Smooth muscle cell (in vitro differentiated cells): ENCODE results near the gene YLPM1. TPM values are rescaled to one million over a fixed set of nuclear protein-coding genes. Genes with fewer than 3 reads are reported as not detected.

Experiments used
- DNase-seq: peaks from one replicate; lab custom pipeline; 2025; ENCODE audit not compliant: unreplicated experiment; lab: John Stamatoyannopoulos, UW
- H2AFZ ChIP-seq: fragments of 200-600 bp; sonication (generic); 2 replicates; pipeline ENCODE4 v1.6.0; 2016; ENCODE audit warnings: antibody characterized with exemption, low read depth, mild to moderate bottlenecking
- H3F3A ChIP-seq: fragments of 200-600 bp; sonication (generic); 2 replicates; pipeline ENCODE4 v1.6.0; 2017; ENCODE audit warnings: antibody characterized with exemption, low read depth
- H3K27ac ChIP-seq: fragments of 200-600 bp; sonication (generic); 2 replicates; pipeline ENCODE4 v1.5.1; 2016; ENCODE audit warnings: low read depth, mild to moderate bottlenecking
- H3K27me3 ChIP-seq: fragments of 200-600 bp; sonication (generic); 2 replicates; pipeline ENCODE4 v1.6.1; 2016; ENCODE audit warnings: low read depth, mild to moderate bottlenecking
- H3K36me3 ChIP-seq: fragments of 200-600 bp; sonication (generic); 2 replicates; pipeline ENCODE4 v1.5.1; 2016; ENCODE audit warnings: low read depth
- H3K4me1 ChIP-seq: fragments of 200-600 bp; sonication (generic); 2 replicates; pipeline ENCODE4 v1.5.1; 2016; ENCODE audit warnings: low read depth
- H3K4me2 ChIP-seq: fragments of 200-600 bp; sonication (generic); 2 replicates; pipeline ENCODE4 v1.6.0; 2016; ENCODE audit warnings: mild to moderate bottlenecking
- H3K4me3 ChIP-seq: fragments of 200-600 bp; sonication (generic); 2 replicates; pipeline ENCODE4 v1.5.1; 2016; ENCODE audit warnings: mild to moderate bottlenecking
- H3K79me2 ChIP-seq: fragments of 200-600 bp; sonication (generic); 2 replicates; pipeline ENCODE4 v1.6.0; 2016; ENCODE audit warnings: low read depth, mild to moderate bottlenecking
- H3K9ac ChIP-seq: fragments of 200-600 bp; sonication (generic); 2 replicates; pipeline ENCODE4 v1.6.0; 2016; ENCODE audit warnings: low read depth
- H3K9me3 ChIP-seq: fragments of 200-600 bp; sonication (generic); replicated peaks from 2 replicates; pipeline ENCODE4 v1.5.1; 2016; ENCODE audit warnings: low read depth
- H4K20me1 ChIP-seq: fragments of 200-600 bp; sonication (generic); 2 replicates; pipeline ENCODE4 v1.6.0; 2016; ENCODE audit warnings: low read depth
- WGBS: methylation state at CpG from one replicate; pipeline ENCODE4 v1.1.7; 2016; ENCODE audit warnings: low lambda C conversion rate; 5-methylcytosine and 5-hydroxymethylcytosine counted together
- polyA plus RNA-seq: library from polyadenylated mRNA; unstranded; fragments of >200 nt; fragmentation: Nextera tagmentation; extraction: Ambion mirVana; gene quantifications from 2 replicates; pipeline ENCODE4 v1.2.1, GENCODE V29; 2016
- total RNA-seq: library from RNA; depleted of rRNA; stranded (reverse); fragments of >200 nt; gene quantifications from 2 replicates; pipeline ENCODE4 v1.2.3, GENCODE V29; 2014
- TF ChIP-seq, protein P1 (sequence below): fragments of 200-600 bp; sonication (generic); IDR thresholded peaks from 2 replicates; pipeline ENCODE4 v1.5.1; 2017; ENCODE audit warnings: borderline replicate concordance, mild to moderate bottlenecking, antibody characterized with exemption; ENCODE audit not compliant: insufficient read depth, poor library complexity, severe bottlenecking

YLPM1 gene
- total and polyA plus RNA-seq, 2 experiments from 2014 or later: 15.5 to 29.7 TPM

DNA sequence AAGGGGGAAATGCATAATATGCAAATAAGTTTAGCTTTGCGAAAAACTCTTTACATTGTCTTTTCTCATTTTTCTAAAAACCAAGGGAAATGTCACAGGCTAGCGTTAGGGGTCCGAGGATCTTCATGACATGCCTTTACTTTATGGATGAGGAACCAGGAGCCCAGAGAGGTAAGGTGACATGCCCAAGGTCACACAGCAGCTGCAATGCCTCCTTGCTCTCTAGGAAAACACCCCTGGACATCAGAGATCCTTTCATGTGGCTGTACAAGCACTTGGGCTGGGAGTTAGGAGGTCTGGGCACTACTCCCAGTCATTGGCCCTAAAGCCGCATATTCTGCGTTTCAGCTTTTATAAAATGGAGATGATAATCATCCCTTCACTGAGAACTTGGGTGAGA is 112.1 kb downstream of the YLPM1 start:
- DNase-seq: no peak
- peaks cover 7% of the 10 kb centered on the region for H3F3A ChIP-seq
- no peaks in the 10 kb centered on the region for H3K79me2 ChIP-seq
- H3K9me3 ChIP-seq: no peaks in the 10 kb centered on the region
- peaks cover 3% of the 10 kb centered on the region for H3K4me1 ChIP-seq
- H3K4me2 ChIP-seq: no peak overlapping the region
- H3K4me3 ChIP-seq: no peak overlapping the region
- H3K36me3 ChIP-seq: no peaks in the 10 kb centered on the region
- H2AFZ ChIP-seq: no peak overlapping the region
- no peaks in the 10 kb centered on the region for H3K27me3 ChIP-seq
- H3K9ac ChIP-seq: no peak overlapping the region
- H4K20me1 ChIP-seq: no peaks in the 10 kb centered on the region
- TF ChIP-seq, protein P1, sequence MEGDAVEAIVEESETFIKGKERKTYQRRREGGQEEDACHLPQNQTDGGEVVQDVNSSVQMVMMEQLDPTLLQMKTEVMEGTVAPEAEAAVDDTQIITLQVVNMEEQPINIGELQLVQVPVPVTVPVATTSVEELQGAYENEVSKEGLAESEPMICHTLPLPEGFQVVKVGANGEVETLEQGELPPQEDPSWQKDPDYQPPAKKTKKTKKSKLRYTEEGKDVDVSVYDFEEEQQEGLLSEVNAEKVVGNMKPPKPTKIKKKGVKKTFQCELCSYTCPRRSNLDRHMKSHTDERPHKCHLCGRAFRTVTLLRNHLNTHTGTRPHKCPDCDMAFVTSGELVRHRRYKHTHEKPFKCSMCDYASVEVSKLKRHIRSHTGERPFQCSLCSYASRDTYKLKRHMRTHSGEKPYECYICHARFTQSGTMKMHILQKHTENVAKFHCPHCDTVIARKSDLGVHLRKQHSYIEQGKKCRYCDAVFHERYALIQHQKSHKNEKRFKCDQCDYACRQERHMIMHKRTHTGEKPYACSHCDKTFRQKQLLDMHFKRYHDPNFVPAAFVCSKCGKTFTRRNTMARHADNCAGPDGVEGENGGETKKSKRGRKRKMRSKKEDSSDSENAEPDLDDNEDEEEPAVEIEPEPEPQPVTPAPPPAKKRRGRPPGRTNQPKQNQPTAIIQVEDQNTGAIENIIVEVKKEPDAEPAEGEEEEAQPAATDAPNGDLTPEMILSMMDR: no peak
- no peak overlapping the region for H3K27ac ChIP-seq
- WGBS: 95% methylated on average over 5 of the region's 5 CpGs

DNA sequence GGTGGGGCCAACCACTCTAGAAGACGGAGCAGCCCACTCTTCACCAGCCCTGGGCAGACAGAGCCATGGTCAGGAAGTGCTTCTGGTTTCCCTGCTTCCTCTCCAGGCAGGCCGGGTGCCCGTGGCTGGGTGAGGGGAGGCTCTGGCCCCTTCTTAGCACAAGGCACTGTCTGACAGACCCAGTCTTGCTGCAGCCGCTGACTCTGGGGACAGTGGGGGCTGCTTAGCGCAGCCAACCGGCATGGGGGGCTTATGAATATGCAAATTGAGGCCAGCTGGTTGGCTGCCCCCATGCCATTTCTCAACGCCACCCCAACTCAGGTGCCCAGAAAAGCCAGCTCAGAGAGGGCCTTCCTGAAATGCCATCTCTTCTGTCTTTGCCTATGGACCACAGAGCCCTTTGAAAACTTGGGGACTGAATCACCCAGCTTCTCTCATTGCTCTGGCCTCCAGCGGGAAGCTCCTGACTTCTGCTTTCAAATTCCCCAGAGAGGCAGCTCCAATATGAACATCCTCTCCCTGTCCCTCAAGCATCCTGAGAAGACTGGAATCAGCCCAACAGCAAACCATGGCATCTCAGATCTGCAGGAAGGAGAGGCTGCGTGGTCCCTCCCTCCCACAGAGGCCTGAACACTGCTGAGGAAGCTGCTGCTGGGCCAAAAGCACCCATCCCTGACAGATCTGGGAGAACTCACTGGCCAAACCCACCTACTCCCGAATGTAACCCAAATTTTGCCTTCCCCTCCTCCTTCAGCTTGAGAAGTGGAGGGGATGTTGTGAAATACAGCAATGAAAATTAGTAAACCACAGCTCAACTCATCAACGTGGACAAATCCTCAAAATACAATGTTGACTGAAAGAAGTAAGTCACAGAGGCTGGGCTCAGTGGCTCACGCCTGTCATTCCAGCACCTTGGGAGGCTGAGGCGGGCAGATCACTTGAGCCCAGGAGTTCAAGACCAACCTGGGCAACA is 113.1 kb downstream of the YLPM1 start, which contains the start of gene PROX2:
Gene PROX2 (minus strand): TSS at position 205 of the 973 bp plus-strand sequence. CDS start 12,311 bp downstream, outside the sequence.
- TF ChIP-seq, protein P1: no peak
- Histone ChIP-seq H2AFZ (no peak within 1 kb of the TSS), H3K27ac (no peak within 1 kb of the TSS), H3K4me3 (no peak within 1 kb of the TSS), H3K9ac (no peak within 1 kb of the TSS), H3K4me1 (peaks cover 8% of the 10 kb centered on the region), H3K9me3 (no peaks in the 10 kb centered on the region), H3K27me3 (no peaks in the 10 kb centered on the region), H4K20me1 (no peaks in the 10 kb centered on the region), H3K79me2 (no peaks in the 10 kb centered on the region), H3K4me2 (no peak within 1 kb of the TSS), H3K36me3 (no peaks in the 10 kb centered on the region), H3F3A (peaks cover 15% of the 10 kb centered on the region)
- 70% methylated on average over 13 of the region's 13 CpGs for WGBS
- DNase-seq: no peak

DNA sequence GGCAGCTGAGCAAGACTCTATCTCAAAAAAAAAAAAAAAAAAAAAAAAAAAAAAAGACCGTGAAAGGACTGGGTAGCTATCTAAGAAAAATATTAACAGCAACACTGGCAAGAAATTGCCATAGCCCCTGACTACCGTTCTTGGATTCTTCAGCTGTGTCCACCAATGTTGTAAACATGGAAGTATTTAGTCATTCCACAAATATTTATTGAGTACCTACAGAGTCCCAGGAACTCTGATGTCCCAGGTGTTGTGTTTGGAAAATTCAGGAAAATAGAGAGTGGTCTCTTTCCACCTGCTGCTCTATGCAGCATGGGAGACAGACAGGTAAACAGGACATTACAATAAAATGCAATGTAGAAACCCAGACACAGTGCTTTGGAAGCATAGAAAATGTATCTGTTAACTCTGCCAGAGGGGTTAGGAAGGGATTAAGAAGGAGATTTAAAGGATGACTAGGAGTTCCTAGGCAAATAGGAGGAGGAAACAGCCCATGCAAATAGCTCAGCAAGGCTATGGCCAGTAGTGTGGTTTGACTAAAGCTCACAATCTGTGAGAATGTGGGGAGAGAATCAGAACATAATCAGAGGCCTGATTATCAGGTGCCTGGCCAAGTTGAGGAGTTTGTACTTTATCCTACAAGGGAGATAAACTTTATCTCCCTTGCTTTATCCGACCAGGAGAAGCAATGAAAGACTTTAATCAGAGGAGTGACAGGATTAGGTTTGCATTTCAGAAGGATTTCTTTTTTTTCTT is 116.5 kb downstream of the YLPM1 start:
- peaks cover 25% of the 10 kb centered on the region for H4K20me1 ChIP-seq
- no peaks in the 10 kb centered on the region for H3K36me3 ChIP-seq
- H3K9me3 ChIP-seq: no peaks in the 10 kb centered on the region
- DNase-seq: no peak
- no peak overlapping the region for H2AFZ ChIP-seq
- no peak overlapping the region for H3K9ac ChIP-seq
- H3F3A ChIP-seq: peaks cover 19% of the 10 kb centered on the region
- H3K27me3 ChIP-seq: no peaks in the 10 kb centered on the region
- TF ChIP-seq, protein P1: no peak
- no peak overlapping the region for H3K4me3 ChIP-seq
- whole genome bisulfite sequencing: 25% methylated on average over 3 of the region's 3 CpGs
- peaks cover 11% of the 10 kb centered on the region for H3K4me1 ChIP-seq
- peak overlapping the region; percentile 51 for H3K4me2 ChIP-seq
- H3K79me2 ChIP-seq: peaks cover 25% of the 10 kb centered on the region
- H3K27ac ChIP-seq: peak overlapping the region; percentile 61
